Measurements from ENCODE around the gene NPLOC4. TPM values are rescaled to one million over a fixed set of nuclear protein-coding genes. Genes with fewer than 3 reads are reported as not detected.

Gene NPLOC4
- total RNA-seq, 4 donors from 2014 or later, result 176 to 290 (median 263) TPM

DNA sequence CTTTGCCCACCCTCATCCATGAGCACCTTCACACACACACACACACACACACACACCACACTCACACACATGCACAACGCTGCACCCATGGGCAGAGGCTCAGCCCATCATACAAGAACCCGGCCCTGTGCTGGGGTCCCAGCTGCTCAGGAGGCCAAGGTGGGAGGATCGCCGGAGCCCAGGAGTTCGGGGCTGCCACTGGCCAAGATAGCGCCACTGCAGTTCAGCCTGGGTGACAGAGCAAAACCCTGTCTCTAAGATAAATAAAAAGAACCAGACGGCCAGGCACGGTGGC, 112.1 kb downstream of the NPLOC4 start:
- Histone ChIP-seq H3K4me3 (no peak overlapping the region), H3K9me3 (no peaks in the 10 kb centered on the region), H3K27me3 (peaks cover 42 to 63% (median 58%) of the 10 kb centered on the region in 3 donors), H3K4me1 (peaks cover 20 to 26% of the 10 kb centered on the region in 2 donors), H3K27ac (no peak overlapping the region), H3K36me3 (no peaks in the 10 kb centered on the region)
- TF ChIP-seq POLR2A (IDR thresholded peaks at IDR 0.05), result no peak
- TF ChIP-seq, protein P1, sequence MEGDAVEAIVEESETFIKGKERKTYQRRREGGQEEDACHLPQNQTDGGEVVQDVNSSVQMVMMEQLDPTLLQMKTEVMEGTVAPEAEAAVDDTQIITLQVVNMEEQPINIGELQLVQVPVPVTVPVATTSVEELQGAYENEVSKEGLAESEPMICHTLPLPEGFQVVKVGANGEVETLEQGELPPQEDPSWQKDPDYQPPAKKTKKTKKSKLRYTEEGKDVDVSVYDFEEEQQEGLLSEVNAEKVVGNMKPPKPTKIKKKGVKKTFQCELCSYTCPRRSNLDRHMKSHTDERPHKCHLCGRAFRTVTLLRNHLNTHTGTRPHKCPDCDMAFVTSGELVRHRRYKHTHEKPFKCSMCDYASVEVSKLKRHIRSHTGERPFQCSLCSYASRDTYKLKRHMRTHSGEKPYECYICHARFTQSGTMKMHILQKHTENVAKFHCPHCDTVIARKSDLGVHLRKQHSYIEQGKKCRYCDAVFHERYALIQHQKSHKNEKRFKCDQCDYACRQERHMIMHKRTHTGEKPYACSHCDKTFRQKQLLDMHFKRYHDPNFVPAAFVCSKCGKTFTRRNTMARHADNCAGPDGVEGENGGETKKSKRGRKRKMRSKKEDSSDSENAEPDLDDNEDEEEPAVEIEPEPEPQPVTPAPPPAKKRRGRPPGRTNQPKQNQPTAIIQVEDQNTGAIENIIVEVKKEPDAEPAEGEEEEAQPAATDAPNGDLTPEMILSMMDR (IDR thresholded peaks at IDR 0.05 in 4 of 5, conservative IDR thresholded peaks at IDR 0.05 in 1 of 5), result no peak
- intact Hi-C loops (cut with DNase I; ENCODE audit: low total_unique reads) (no loop called here), in situ Hi-C loops (cut with MboI; ENCODE audit: low sequenced_read_pairs in 4 of 4) (no loop called here)
- no peak for ATAC-seq
- no peak for DNase-seq

DNA sequence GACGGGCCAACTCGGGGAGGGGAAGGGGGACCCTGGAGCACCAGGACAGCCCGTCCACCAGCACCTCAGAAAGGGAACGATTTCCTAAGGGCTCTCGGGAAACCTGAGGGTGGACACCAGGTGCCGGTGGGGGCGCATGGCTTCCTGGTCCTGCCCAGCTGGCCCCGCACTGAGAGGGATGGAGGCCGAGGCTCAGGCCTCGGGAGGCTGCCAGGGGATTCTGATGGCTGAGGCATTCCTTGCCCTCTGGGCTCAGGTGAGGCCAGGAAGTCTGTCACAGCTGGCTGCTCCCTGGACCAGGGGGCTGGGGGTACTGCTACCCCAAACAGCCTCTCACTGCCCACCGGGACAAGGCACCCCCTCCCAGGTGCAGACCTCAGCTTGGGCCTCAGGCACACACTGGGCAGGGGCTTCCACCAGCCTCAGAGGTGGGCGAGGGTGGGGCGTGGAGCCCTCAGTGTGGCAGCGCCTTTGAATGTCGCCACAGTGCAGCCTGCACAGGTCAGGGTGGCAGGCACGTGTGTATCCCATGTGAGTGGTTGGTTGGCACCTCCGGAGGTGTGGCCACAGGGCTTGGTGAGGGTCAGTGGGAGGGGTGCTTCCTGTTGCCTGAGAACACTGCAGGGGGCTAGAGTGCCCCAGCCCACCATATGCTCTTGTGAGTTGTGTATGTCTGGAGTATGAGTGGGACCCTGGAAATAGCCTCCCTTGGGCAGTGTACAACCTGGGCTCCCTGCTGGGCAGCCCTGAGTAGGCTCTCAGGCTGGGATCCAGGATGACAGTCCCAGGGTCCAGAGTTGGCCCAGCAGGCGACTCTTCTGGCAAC, 112.7 kb downstream of the NPLOC4 start:
- Histone ChIP-seq H3K4me3 (no peak overlapping the region), H3K36me3 (no peaks in the 10 kb centered on the region), H3K27me3 (peaks cover 38 to 65% (median 60%) of the 10 kb centered on the region in 3 donors), H3K27ac (no peak overlapping the region), H3K4me1 (peaks cover 23 to 31% of the 10 kb centered on the region in 2 donors), H3K9me3 (no peaks in the 10 kb centered on the region)
- no peak for TF ChIP-seq POLR2A (IDR thresholded peaks at IDR 0.05)
- TF ChIP-seq, protein P1 (IDR thresholded peaks at IDR 0.05 in 4 of 5, conservative IDR thresholded peaks at IDR 0.05 in 1 of 5), result no peak
- DNase-seq (no peak), ATAC-seq (no peak)
- intact Hi-C loops (cut with DNase I; ENCODE audit: low total_unique reads) (no loop called here), in situ Hi-C loops (cut with MboI; ENCODE audit: low sequenced_read_pairs in 4 of 4) (no loop called here)

DNA sequence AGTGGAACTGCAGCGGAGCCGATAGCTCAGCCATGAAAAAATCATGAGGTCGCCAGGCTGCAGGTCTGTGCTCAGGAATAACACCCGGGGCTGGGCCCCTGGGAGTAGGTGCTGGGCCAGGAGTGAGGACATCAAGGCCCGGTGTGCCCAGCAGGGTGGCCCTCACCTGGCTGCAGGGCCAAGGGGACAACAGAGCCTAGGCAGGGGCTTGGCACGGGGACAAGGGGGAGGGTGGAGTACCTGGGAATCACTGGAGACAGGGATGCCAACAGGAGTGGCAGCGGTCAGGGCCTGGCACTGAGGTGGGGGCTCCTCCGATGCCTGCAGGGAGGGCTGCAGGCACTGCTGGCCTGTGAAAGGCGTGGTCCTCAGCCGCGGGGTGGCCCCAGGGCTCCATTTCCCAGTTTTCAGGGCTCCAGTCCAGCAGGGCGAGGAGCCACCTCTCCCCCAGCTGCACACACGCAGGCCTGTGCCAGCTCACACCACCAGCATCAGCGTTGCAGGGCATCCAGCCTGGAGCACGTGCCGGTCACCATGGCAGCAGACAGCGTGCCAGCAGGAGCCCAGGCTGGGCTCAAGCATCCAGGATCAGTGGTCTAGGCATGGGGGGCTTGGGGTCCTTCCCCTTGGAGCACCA, 113.4 kb downstream of the NPLOC4 start:
- intact Hi-C loops (cut with DNase I; ENCODE audit: low total_unique reads) (no loop called here), in situ Hi-C loops (cut with MboI; ENCODE audit: low sequenced_read_pairs in 4 of 4) (no loop called here)
- Histone ChIP-seq H3K27ac (no peak overlapping the region), H3K27me3 (peaks cover 31 to 62% (median 56%) of the 10 kb centered on the region in 3 donors), H3K4me3 (no peak overlapping the region), H3K4me1 (peaks cover 27 to 37% of the 10 kb centered on the region in 2 donors), H3K36me3 (no peaks in the 10 kb centered on the region), H3K9me3 (no peaks in the 10 kb centered on the region)
- DNase-seq (no peak), ATAC-seq (no peak)
- no peak for TF ChIP-seq POLR2A (IDR thresholded peaks at IDR 0.05)
- TF ChIP-seq, protein P1 (IDR thresholded peaks at IDR 0.05 in 4 of 5, conservative IDR thresholded peaks at IDR 0.05 in 1 of 5), result no peak

GRCh38 chr17:81522491-81523401, 114.2 kb downstream of the NPLOC4 start:
- DNase-seq (no peak), ATAC-seq (no peak)
- in situ Hi-C loops (cut with MboI; ENCODE audit: low sequenced_read_pairs in 4 of 4), result no loop called here
- Histone ChIP-seq H3K27me3 (peaks cover 30 to 61% (median 50%) of the 10 kb centered on the region in 3 donors), H3K27ac (no peak overlapping the region), H3K4me3 (no peak overlapping the region), H3K4me1 (peaks cover 24 to 39% of the 10 kb centered on the region in 2 donors), H3K36me3 (no peaks in the 10 kb centered on the region), H3K9me3 (no peaks in the 10 kb centered on the region)
- no peak for TF ChIP-seq POLR2A (IDR thresholded peaks at IDR 0.05)
- TF ChIP-seq, protein P1 (IDR thresholded peaks at IDR 0.05 in 4 of 5, conservative IDR thresholded peaks at IDR 0.05 in 1 of 5), result no peak
- intact Hi-C loops (cut with DNase I; ENCODE audit: low total_unique reads), result no loop called here

Data from gastrocnemius medialis (tissue), 4 donors.